ENCODE data around the gene ONECUT3.

The ONECUT3 gene

DNA sequence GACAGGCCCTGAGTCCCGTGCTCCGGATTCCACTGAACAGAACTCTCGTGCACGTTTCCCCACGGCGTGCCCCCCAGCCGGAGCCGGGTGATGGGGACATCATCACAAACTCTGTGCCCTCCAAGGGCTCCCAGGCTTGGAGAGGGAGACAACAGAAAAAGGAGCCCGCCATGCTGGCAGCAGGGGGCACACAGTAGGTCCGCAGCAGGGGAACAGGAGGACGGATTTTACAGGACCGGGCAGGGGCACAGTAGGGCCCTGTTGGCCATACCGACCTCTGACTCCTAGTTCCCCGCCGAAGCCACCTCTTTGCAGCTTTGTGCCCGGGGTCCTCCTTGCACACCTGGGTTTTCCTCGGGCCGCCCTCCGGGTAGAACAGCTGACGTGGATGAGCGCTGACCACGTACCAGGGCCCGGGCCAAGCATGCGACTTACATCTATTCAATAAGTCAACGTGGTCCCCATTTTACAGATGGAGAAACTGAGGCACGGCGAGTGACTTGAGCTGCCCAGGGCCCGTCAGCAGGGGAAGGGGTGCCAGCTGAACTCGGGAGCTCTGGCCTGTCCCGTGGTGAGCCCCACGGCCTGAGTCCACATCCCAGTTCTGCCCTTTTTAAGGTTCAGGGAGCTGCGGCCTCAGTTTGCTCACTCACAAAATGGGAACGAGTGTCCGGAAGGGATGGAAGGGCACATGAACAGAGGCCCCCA lies 10.2 kb upstream of the ONECUT3 start:
- no peak for DNase-seq

DNA sequence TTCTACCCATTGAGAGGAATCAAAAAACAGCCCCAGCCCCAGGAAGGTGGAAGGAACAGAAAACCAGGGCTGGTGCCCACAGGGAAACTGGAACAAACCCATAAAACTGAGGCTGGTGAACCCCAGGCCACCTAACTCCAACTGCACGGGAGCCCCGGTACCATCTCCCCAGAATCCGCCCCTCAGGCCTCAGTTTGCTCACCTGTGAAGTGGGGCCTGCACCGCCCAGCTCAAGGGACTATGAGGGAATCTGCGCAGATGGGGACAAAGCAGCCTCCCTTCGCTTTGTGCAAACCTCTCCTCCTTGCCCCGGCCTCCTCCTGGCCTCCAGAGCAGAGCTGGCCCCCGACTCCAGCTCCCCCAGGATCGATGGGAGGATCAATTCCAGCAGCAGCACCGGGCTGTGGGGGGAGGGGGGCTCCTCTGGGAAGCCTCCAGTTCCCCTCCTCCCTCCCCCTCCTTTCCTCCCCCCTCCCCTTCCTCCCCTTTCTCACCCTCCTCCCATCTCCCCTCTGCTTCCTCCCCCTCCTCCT lies 9.1 kb upstream of the ONECUT3 start:
- DNase-seq = no peak

DNA sequence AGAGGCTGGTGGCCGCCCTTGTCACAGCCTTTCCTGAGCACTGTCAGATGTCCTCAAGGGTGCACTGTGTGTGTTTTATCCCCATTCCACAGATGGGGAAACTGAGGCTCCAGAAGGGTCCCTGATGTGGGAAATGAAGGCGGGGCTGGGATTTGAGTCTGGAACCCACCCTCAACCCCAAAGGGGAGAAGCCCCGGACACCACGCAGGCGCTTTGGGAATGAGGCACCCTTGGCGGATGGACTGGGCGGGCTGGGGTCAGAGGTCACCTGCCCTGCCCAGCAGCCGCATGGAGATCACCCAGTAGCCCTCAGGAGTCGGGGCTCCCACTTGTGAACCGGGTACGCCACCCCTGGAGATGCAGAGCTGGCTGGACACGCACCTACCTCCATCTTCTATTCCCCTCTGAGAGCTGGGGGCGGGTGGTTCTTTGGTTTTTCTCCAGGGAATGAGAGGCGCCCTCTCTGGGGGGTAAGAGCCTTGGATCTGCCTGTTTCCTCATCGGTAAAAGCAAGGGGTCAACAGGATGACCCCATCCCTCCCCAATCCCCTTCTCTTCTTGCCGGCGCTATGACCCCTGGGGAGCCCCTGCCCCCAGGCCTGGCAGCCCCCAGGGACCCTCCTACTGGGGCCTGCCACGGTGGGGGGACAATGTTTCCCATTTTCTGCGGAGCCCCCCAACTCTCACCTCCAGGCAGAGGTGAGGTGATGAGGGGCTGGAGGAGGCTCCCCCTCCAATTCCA lies 8.3 kb upstream of the ONECUT3 start:
- DNase-seq = no peak

DNA sequence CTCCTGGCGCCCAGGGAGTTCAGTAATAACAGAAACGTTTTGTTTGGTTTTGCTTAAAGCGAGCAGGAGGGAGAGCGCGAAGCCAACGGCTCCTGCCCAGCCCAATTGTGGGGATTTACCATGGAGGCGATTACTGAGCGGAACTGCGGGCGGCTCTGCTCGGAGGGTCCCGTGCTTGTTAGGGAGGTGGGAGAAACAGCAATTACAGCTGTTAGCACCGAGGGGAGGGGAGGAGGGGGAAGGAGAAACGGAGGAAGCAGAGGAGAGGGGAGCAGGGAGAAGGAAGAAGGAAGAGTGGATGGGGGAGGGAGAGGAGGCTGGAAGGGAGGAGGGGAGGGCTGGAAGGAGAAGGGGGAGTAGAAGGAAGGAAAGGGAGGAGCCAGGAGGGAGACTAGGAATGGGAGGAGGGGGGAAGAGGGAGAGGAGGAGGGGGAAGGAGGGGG lies 7.7 kb upstream of the ONECUT3 start:
- DNase-seq = no peak

DNA sequence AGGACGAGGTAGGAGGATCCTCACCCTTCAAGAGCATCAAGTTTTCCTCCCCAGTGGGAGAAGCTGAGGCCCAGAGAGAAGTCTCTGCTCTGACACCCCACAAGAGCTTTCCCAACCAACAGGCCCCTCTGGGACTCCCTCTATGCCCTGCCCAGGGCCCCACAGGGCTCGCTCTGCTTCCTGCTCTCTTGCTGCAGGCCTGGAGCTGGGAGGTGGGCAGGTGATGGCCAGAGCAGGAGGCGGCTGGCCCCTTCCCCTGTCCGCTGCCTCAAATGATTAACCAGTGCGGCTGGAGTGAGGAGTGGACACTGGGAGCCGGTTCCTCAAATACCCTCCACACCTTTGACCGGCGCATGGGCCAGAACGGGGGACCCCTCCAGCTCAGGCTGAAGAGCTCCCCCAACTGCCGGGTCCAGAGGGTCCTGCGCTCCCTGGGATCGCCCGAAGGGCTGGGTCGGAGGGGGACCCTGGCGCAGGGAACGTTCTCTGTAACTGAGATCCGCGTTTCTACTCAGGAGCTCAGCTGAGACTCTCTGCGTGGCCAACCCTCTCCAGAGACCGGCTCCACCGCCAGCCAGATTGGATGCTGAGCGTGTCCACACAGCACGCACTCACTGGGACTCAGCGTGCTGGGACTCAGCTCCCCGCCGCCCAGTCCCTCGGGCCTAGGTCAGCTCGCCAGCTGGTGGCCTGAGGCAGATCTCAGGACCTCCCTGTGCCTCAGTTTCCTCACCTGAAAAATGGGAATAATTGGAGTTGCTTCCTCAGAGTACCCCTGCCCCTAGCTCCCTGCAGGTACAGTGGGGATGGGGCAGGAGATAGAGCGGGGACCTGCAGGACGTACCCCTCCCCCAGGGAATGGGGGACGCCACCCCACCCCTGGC lies 6.7 kb upstream of the ONECUT3 start:
- DNase-seq = no peak

DNA sequence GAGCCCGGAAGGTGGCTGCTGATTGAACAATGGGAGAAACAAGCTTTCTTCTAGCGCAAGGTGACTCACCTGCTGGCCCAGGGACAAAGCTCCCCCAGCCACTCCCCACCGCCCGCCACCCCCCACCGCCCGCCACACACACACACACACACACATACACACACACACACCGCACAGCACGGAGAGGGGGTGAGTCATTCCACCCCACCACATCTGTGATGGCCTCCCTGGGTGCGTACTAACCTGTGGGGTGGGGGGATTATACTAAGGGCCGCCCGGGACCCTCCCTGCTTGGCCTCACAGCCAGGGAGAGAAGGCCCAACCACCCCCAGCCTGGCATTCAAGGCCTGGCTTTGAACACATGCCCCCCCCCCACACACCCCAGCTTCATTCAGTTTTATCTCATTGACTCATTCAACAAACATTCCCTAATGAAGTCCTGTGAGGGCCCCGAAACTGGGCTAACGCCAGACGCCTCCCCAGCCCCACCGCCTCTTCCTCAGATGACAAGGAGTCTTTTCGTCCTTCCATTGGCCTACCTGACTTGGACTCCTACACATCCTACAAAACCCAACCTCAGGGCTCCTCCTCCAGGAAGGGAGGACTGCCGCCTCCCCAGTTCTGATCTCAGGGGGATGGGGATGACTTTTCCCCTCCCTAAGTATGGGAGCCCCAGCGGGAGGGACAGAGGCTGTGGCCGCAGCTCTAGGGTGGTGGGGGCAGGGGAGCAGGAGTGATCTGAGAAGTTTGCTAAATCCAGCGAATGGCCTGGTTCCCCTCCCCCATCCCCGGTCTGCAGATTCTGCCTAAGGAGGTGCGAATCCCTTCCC lies 5.8 kb upstream of the ONECUT3 start:
- DNase-seq = no peak

DNA sequence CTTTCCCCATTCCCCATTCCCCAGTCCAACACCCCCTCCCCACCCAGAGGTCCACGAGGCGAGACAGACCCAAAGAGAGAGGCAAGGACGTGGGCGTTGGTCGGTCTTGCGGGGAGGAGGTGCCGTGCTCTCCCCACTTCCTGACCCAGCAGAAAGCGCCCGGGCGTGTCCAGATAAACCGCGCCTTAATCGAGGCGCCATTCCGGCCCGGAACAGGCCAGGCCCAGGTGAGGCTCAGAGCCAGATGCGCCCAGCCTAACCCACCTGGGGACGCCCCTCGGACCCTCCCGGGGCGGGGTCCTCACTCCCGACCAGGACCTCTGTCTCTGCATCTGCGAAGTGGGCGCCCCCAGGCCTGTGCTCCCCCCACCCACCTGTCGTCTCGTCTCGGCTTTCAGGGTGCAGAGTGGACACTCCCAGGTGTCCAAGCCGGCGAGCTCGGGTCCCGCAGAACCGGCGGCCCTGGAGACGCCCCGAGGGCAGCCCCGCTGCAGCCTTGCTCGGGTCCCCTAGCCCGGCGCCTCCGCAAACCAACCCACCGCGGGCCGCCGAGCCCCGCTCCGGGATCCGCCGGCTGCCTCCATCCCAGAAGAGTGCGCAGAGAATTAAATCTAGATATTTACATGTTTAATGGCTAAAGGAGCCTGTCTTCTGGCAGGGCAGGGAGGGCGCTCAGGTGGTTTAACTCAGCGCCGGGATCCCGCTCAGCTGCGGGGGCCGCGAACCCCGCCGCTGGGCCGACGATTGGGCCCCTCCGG lies 5.0 kb upstream of the ONECUT3 start:
- DNase-seq = no peak

DNA sequence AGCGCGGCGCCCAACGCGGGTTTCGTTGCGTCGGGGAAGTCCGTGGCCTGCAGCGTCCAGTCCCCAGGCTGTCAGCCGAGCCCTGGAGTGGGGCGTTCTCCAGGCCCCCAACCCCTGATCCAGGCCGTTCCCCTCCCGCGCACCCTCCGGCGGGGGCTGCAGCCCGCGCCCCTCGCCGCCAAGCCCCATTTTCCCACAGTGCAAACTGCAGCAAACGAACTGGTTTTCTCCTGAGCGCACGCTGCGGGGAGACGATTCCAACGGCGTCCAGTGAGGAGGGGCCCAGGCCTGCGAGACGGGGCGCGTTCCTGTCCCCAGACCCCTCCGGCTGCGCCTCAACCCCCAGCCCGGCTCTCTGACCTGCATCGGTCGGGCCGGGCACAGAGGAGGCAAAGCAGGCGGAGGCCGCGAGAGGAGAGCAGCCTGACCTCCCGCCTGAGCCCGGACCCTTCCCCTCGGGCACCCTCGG lies 4.4 kb upstream of the ONECUT3 start:
- no peak for DNase-seq

DNA sequence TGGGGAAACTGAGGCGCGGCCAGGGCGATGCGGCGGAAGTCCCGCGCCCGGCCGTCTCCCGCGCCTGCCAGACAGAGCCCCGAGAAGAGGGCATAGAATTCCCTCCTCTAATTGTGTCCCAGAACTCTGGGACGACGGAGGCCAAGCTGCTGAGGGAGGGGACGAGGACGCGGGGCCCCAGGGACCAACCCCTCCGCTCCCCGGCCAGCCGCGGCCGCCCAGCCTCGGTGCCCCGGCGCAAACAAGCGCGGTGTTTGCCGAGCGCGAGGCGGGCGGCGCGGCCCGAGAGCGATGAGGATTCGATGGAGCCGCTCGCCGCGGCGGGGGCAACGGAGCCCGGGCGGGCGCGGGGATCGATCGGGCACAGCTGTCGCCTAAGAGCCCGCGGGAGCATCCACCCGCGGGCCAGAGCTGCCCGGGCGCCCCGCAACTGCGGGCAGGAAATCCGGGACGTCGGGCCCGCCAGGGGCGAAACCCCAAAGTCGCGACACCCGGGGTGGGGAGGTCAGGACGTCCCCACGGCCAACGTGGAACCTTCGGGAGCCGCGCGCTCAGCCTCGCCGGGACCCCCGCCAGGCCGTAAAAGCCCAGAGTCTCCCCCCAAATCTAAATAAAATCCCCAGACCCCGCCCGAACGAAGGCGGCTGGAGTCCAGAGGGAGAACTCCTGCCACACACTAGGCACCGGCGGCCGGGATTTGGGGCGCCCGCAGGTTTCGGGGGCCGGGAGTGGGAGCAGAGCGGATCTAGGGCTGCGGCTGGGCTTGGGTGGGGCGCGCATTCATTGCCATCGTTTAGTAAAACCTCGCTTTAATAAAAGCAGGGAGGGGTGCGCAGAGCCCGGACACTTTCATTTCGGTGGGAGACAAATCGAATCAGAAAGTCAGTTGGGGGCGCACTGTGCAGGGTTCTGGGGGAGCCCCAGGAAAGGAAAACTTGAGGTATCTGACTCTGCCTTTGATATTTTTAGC lies 3.6 kb upstream of the ONECUT3 start:
- DNase-seq = no peak

DNA sequence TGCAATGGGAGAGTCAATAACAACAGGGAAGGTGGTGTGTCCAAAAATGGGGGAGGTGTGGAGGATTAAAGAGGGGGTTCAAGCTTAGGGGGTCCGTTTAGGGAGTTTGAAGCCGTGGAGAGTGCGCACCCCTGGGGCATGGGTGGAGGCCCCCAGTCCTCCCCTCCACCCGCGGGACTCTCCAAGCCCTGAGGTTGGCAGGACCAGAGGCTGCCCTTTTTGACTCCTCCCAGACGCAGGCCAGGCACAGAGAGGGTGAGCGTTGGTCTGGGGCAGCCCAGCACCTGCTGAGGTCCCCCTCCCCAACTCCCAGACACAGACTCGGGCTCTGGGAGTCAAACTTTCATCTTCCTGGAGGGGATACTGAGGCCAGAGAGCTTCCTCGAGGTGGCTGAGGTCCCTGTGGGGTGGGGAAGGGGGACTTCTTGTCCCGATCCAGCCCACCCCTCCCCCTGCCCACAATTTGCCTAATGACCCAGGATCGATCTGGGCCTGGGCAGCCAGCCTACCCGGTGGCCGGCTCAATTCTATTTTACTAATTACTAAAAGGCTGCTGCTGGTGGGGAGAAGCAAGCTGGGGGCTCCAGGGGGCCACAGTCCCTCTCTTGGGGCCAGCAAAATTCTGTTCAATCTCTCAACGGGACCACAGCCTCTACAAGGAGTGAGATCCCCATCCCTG lies 2.8 kb upstream of the ONECUT3 start:
- no peak for DNase-seq

DNA sequence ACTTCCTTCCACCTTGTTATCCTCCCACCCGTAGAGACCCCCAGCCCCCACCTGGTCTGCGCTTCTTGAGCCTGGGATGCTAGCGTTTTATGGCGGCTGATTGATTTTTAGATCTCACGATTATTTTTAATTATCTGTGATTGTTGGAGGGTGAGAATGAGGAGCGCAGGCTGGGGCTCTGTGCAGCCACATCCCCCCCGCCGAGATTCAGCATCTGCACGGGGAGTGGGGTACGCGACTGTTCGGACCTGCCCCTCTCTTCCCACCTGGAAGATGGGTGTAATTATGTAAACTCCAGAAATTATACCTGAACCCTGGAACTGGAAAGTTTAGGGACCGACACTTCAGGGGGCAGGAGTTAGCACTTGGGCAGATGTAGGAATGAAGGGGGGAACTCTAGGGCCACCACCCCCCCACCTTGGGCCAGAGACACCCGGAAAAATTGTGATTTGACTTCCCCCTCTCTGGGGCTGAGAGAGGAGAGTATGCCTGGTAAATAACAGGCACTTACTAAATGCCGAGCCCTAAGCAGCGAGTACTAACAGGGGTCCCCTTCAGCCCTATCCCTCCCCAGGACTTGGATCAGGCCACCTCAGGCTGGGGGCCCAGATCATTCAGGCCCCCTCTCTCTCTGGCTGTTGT lies 1.8 kb upstream of the ONECUT3 start:
- DNase-seq = no peak

DNA sequence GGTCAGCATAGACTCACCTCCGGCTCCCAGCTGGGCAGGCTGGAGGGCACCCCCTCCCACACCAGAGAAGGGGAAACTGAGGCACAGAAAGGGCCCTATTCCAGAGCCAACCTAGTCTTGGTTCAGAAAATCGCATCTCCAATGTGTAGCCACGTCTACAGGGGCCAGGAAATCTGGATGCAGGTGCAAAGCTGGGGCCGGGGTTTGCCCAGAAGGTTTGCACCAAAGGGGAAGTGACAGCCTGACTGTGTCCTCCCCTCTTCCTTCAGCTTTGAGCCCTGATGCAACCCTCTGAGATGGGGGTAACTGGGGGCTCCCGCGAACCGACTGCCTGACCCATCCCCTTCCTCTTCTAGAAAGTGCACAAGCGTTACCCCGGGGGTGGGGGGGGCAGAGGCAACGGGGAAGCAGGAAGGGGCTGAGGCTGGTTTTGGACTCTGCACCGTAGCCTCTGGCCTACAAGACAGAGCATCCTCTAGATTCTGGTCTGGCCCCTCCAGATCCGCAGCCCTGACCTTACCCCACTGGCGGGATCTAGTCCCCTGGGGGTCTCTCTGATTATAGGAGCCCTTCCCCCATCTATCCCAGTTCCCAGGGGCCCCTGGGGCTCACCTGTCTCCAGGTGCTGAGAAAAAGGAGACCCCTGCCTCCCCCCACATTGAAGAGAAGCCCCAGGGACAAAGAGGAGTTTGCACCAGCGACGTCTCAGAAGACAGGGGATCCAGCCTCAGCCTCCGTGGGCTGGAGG lies 1.1 kb upstream of the ONECUT3 start:
- no peak for DNase-seq

DNA sequence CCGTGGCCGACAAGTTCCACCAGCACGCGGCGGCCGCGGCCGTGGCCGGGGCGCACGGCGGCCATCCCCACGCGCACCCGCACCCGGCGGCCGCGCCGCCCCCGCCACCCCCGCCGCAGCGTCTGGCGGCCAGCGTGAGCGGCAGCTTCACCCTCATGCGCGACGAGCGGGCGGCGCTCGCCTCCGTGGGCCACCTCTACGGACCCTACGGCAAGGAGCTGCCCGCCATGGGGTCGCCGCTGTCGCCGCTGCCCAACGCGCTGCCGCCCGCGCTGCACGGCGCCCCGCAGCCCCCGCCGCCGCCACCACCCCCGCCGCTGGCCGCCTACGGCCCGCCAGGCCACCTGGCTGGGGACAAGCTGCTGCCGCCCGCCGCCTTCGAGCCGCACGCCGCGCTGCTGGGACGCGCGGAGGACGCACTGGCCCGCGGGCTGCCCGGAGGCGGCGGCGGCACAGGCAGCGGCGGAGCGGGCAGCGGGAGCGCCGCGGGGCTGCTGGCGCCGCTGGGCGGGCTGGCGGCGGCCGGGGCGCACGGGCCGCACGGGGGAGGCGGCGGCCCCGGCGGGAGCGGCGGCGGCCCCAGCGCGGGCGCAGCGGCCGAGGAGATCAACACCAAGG lies 821 bp downstream of the ONECUT3 start:
- DNase-seq = no peak

DNA sequence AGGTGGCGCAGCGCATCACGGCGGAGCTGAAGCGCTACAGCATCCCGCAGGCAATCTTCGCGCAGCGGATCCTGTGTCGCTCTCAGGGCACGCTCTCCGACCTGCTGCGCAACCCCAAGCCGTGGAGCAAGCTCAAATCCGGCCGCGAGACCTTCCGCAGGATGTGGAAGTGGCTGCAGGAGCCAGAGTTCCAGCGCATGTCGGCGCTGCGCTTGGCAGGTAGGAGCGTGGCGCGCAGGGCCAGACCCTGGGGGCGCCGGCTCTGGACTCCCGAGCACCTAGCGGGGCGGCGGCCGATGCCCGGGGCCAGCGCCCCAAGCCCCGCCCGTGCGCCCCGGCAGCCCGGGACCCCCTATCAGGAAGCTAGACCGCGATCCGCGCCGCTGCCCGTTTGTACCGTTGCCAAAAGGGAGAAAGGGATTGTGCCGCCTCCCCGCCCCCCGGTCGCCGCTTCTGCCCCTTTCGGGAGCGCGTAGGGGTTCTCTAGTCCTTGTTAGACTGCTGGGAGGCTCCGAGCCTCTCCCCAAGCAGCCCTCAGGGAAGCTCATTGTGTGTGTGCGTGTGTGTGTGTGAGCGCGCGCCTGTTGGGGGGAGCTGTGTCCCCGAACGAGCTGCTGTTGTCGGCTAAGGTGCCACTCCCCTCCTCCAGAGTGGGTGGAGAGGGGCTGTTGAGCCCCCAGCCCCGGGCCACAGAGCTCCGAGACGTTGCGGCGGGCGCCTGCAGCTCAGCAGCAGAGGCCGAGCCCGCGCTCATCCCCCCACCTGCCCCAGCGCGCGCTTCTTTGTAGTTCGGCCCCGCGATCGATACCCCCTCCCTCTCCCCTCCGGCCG lies 1.5 kb downstream of the ONECUT3 start:
- DNase-seq = no peak

DNA sequence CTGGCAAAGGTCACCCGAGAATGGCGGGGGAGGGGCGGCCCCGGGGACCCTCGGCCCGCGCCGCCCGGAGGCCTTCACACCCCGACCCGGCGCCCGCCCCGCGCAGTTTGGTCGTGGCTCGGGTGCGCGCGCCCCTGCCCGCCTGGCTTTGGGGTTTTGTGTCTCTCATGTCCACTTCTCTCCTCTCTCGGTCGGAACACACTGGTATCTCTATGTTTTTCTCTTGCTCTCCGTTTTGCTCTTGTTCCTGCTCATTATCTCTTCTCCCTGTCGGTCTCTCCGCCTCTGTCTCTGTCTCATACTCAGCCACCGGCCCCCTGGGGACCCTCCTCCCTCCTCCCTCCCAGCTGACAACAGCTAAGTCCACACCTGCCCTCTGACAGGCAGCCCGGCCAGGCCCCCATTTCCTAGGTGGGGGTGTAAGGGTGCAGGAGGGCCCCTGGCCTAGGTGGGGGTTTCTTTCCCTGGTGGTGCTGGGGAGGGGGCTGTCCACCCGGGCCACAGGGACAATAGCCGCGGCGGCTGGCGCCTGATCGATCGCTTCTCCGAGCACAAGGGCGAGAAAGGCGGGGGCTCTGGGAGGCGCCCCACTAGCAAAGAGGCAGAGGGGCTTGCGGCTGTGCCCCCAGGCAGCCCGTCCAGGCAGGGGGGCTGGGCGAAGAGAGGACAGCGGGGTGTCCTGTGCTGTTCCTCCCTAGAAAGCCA lies 2.3 kb downstream of the ONECUT3 start:
- DNase-seq = no peak

DNA sequence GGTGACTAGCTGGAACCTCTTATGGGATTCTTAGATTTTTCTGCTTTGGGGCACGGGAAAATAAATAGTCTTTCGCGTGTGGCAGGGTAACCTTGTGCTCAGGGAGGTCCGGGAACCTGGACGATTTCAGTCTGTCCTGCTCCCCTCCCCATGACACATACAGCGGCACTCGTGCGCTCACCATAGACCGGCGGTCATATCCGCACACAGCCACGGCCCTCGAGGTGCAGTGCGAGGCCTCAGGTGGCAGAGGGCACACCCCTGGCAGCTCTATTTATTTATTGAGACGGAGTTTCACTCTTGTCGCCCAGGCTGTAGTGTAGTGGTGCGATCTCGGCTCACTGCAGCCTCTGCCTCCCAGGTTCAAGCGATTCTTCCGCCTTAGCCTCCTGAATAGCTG lies 3.0 kb downstream of the ONECUT3 start:
- no peak for DNase-seq

Data from SHP77 treated with DMSO at 0.1 percent for 48 hours (cell line).